Retinal pigment epithelial cell (primary cell): ENCODE measurements around the gene RASAL3.

Experiments
- DNase-seq: peaks from one replicate; pipeline ENCODE4 v3.0.0-alpha.2; 2010; ENCODE audit warnings: low read depth
- H3K4me3 ChIP-seq: 2 replicates; pipeline ENCODE4 v1.5.1; 2011; ENCODE audit warnings: mild to moderate bottlenecking, low read length, control low read depth, moderate library complexity
- TF ChIP-seq, protein P1 (sequence below): conservative IDR thresholded peaks from 2 replicates; pipeline ENCODE4 v1.5.1; 2011; ENCODE audit warnings: low read depth, low read length, control low read depth, inconsistent platforms

Gene RASAL3

DNA sequence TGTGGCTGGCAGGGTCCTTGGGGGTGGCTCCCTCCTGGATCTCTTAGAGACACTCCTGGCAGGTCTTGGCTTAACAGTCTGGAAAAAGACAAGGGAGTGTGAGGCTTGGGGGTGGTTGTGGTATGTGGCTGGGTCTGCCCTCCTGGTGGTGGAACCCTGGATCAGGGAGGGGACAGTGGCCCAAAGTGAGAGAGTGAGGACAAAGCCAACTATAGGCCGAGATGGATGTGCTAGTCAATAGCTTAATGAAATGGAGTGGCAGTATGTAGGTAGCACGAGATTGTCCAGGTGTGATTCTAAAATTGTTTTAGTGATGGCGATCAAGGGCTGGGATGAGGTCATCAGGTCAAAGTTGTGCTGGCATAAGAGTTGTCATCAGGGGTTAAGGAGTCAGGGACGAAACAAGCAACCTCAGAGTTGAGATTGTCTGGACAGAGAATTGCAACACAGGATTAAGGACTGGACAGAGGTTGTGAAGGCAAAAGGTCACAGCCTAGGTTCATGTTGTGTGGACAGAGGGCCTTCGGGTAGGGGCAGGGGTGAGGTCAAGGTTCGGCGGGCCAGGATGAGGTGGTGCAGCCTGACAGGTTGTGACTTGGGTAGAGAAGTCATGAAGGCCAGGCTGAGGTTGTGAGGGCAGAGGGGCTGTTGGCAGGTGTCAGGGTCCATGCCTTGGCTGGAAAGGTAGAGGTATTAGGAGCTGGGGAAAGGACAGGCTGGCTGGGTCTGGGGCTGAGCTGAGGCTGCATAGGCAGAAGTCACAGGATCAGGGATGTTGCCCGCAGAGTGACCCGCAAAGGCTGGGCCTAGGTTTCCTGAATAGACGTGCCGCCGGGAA, 4.5 kb upstream of the RASAL3 start:
- DNase-seq = no peak
- no peak overlapping the region for H3K4me3 ChIP-seq
- TF ChIP-seq, protein P1, sequence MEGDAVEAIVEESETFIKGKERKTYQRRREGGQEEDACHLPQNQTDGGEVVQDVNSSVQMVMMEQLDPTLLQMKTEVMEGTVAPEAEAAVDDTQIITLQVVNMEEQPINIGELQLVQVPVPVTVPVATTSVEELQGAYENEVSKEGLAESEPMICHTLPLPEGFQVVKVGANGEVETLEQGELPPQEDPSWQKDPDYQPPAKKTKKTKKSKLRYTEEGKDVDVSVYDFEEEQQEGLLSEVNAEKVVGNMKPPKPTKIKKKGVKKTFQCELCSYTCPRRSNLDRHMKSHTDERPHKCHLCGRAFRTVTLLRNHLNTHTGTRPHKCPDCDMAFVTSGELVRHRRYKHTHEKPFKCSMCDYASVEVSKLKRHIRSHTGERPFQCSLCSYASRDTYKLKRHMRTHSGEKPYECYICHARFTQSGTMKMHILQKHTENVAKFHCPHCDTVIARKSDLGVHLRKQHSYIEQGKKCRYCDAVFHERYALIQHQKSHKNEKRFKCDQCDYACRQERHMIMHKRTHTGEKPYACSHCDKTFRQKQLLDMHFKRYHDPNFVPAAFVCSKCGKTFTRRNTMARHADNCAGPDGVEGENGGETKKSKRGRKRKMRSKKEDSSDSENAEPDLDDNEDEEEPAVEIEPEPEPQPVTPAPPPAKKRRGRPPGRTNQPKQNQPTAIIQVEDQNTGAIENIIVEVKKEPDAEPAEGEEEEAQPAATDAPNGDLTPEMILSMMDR = no peak

DNA sequence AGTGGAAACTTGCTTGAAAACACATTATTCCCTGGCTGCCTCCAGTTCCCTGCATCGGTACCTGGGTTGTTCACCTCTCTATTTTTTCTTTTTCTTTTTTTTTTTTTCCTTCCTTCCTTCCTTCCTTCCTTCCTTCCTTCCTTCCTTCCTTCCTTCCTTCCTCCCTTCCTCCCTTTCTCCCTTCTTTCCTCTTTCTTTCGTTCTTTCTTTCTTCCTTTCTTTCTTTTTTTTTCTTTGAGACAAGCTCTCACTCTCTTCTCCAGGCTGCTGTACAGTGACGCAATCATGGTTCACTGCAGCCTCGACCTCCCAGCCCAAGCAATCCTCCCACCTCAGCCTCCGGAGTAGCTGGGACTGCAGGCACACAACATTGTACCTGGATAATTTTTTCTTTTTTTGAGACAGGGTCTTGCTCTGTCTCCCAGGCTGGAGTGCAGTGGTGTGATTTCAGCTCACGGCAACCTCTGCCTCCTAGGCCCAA, 3.4 kb upstream of the RASAL3 start:
- DNase-seq = no peak
- TF ChIP-seq, protein P1 = no peak
- no peak overlapping the region for H3K4me3 ChIP-seq

- TF ChIP-seq, protein P1 = no peak
- DNase-seq = no peak
- H3K4me3 ChIP-seq = no peak overlapping the region
Measured at GRCh38 chr19:15466851-15467733, 2.7 kb upstream of the RASAL3 start.

GRCh38 chr19:15463861-15464371, 428 bp downstream of the RASAL3 start:
- TF ChIP-seq, protein P1 = no peak
- DNase-seq = no peak
- no peak overlapping the region for H3K4me3 ChIP-seq

DNA sequence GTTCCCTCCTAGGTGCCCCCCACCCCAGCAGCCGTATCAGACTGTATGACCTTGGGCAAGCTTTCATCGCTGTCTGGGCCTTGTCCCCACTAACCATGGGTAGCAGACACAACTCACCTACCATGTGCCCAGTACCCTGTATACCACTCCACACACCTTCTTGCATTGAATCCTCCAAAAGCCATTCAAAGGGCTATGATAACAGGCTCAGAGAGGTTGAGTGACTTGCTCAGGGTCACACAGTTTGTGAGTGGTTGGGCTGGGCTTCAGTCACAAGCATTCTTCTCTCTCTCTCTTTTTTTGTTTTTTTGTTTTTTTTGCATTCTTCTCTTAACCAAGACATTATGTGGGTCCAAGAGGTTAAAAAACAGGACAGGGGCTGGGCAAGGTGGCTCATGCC, 2.6 kb downstream of the RASAL3 start:
- no peak for DNase-seq
- no peak overlapping the region for H3K4me3 ChIP-seq
- TF ChIP-seq, protein P1 = no peak

- TF ChIP-seq, protein P1 = no peak
- DNase-seq = no peak
- no peak overlapping the region for H3K4me3 ChIP-seq
Measured at GRCh38 chr19:15457701-15458484, 6.5 kb downstream of the RASAL3 start.
